Stomach (tissue), 9 donors: Measurements from ENCODE around the gene MRPL43. TPM values are rescaled to one million over a fixed set of nuclear protein-coding genes. Genes with fewer than 3 reads are reported as not detected.

ENCODE experiments used
- DNase-seq, 2 donors: peaks; one replicate each; pipeline versions ENCODE4 v3.0.0 to v3.0.0-alpha.2; 2013 to 2019
- H3K27ac ChIP-seq, 5 donors: fragments of 200-600 bp in 4 of 5; sonication (generic) in 4 of 5; one replicate each; pipeline ENCODE4 v1.5.1; 2013 to 2019; ENCODE audit warnings: mild to moderate bottlenecking in 1 of 5, moderate library complexity in 1 of 5
- H3K27me3 ChIP-seq, 3 donors: fragments of 200-600 bp; sonication (generic); one replicate each; pipeline ENCODE4 v1.5.1; 2017 to 2019; ENCODE audit warnings: mixed run types in 1 of 3
- H3K36me3 ChIP-seq, 4 donors: fragments of 200-600 bp; sonication (generic); 1 replicate in 3 of 4; 2 replicates in 1 of 4; pipeline ENCODE4 v1.5.1; 2016 to 2019
- H3K4me1 ChIP-seq, 4 donors: fragments of 200-600 bp; sonication (generic); one replicate each; pipeline ENCODE4 v1.5.1; 2016 to 2019
- H3K4me3 ChIP-seq, 4 donors: fragments of 200-600 bp; sonication (generic) in 3 of 4; one replicate each; pipeline ENCODE4 v1.5.1; 2016 to 2019; ENCODE audit warnings: mild to moderate bottlenecking in 1 of 4
- H3K9me3 ChIP-seq, 4 donors: fragments of 200-600 bp; sonication (generic); one replicate each; pipeline ENCODE4 v1.5.1; 2016 to 2019
- CTCF ChIP-seq, 7 experiments: fragments of 450-650 bp in 4 of 7; fragments of 200-600 bp in 3 of 7; sonication (generic) in 3 of 7; IDR thresholded peaks; one replicate each; pipeline ENCODE4 v1.5.1; 2016 to 2019; ENCODE audit warnings: antibody characterized with exemption in 7 of 7, control low read depth in 2 of 7, mild to moderate bottlenecking in 1 of 7
- EP300 ChIP-seq: sonication (generic); formaldehyde crosslinking; IDR thresholded peaks from one replicate; pipeline ENCODE4 v1.6.1; 2017; ENCODE audit warnings: antibody characterized with exemption
- POLR2A ChIP-seq, 4 donors: fragments of 450-650 bp; IDR thresholded peaks; one replicate each; pipeline ENCODE4 v1.6.1; 2016; ENCODE audit warnings: antibody characterized with exemption in 4 of 4, control low read depth in 2 of 4, mild to moderate bottlenecking in 1 of 4, moderate library complexity in 1 of 4
- POLR2AphosphoS5 ChIP-seq, 3 donors: sonication (generic); formaldehyde crosslinking; IDR thresholded peaks; one replicate each; pipeline ENCODE4 v1.6.1; 2016; ENCODE audit warnings: antibody characterized with exemption in 3 of 3
- WGBS, 5 donors: extraction: QIAGEN DNeasy Blood & Tissue Kit in 3 of 5; methylation state at CpG; one replicate each; pipeline versions ENCODE4 v1.1.5 to v1.1.7; 2013 to 2018; 5-methylcytosine and 5-hydroxymethylcytosine counted together
- intact Hi-C: fragments of 100-400 bp; cut with DNase I; formaldehyde crosslinking; loops from one replicate; pipeline ENCODE4 v1.15.1; 2023; ENCODE audit warnings: low total_unique reads
- polyA plus RNA-seq, 3 donors: library from polyadenylated mRNA; stranded (reverse); fragments of 200-250 nt; gene quantifications; one replicate each; pipeline ENCODE4 v1.2.3, GENCODE V29; 2013
- total RNA-seq, 5 donors: library from RNA; depleted of rRNA; stranded (reverse); fragments of >200 nt; gene quantifications; one replicate each; pipeline versions ENCODE4 v1.1.0 to v1.2.3, GENCODE V29; 2014 to 2016
- donor health status: healthy with polysubstance abuse.
- donor health status: Bipolar disorder and iron deficiency.
- donor health status: healthy.

The MRPL43 gene
- total and polyA plus RNA-seq, 8 donors, result 29.9 to 243 (median 95.7) TPM

GRCh38 chr10:101018118-101018599, 30.9 kb upstream of the MRPL43 start:
- WGBS, 5 donors, result 50 to 65% (median 62%) methylated on average over 17 to 20 of the region's 20 CpGs
- Histone ChIP-seq H3K4me1 (peaks cover 9 to 31% (median 19%) of the 10 kb centered on the region in 4 donors), H3K27me3 (peaks cover 0 to 51% (median 0%) of the 10 kb centered on the region in 3 donors), H3K27ac (no peak overlapping the region), H3K4me3 (no peak overlapping the region), H3K9me3 (no peaks in the 10 kb centered on the region), H3K36me3 (no peaks in the 10 kb centered on the region)
- DNase-seq, result peak in 1 of 2 donors; percentile 52
- TF ChIP-seq POLR2A (IDR thresholded peaks at IDR 0.05), result no peak
- TF ChIP-seq EP300, result no peak
- no peak for TF ChIP-seq POLR2AphosphoS5 (IDR thresholded peaks at IDR 0.05)
- TF ChIP-seq CTCF (IDR thresholded peaks at IDR 0.05), result no peak
- intact Hi-C loops, result no loop called here

GRCh38 chr10:101016814-101017213, 29.5 kb upstream of the MRPL43 start:
- H3K36me3 ChIP-seq, result no peaks in the 10 kb centered on the region
- no peaks in the 10 kb centered on the region for H3K9me3 ChIP-seq
- TF ChIP-seq POLR2AphosphoS5 (IDR thresholded peaks at IDR 0.05) (no peak), CTCF (IDR thresholded peaks at IDR 0.05) (no peak), POLR2A (IDR thresholded peaks at IDR 0.05) (no peak), EP300 (no peak)
- H3K4me1 ChIP-seq, result peaks cover 23 to 44% (median 32%) of the 10 kb centered on the region in 4 donors
- H3K4me3 ChIP-seq, result no peak overlapping the region
- peaks cover 0 to 51% (median 0%) of the 10 kb centered on the region in 3 donors for H3K27me3 ChIP-seq
- DNase-seq, result no peak
- intact Hi-C loops, result no loop called here
- H3K27ac ChIP-seq, result no peak overlapping the region
- 68 to 83% (median 77%) methylated on average over 5 of the region's 5 CpGs for WGBS, 5 donors

GRCh38 chr10:101015582-101015973, 28.3 kb upstream of the MRPL43 start:
- no peak overlapping the region for H3K27ac ChIP-seq
- 82 to 100% (median 91%) methylated on average over 1 to 8 of the region's 8 CpGs for WGBS, 5 donors
- peaks cover 0 to 44% (median 0%) of the 10 kb centered on the region in 3 donors for H3K27me3 ChIP-seq
- H3K4me3 ChIP-seq, result no peak overlapping the region
- H3K9me3 ChIP-seq, result no peaks in the 10 kb centered on the region
- DNase-seq, result no peak
- no peak for TF ChIP-seq POLR2A (IDR thresholded peaks at IDR 0.05)
- no peak for TF ChIP-seq EP300
- no peak for TF ChIP-seq CTCF (IDR thresholded peaks at IDR 0.05)
- H3K36me3 ChIP-seq, result no peaks in the 10 kb centered on the region
- intact Hi-C loops, result loop anchor here (2.0 kb wide), 1 partner anchor 21 kb away; no protein-coding TSS in a partner anchor
- H3K4me1 ChIP-seq, result peaks cover 25 to 51% (median 39%) of the 10 kb centered on the region in 4 donors

DNA sequence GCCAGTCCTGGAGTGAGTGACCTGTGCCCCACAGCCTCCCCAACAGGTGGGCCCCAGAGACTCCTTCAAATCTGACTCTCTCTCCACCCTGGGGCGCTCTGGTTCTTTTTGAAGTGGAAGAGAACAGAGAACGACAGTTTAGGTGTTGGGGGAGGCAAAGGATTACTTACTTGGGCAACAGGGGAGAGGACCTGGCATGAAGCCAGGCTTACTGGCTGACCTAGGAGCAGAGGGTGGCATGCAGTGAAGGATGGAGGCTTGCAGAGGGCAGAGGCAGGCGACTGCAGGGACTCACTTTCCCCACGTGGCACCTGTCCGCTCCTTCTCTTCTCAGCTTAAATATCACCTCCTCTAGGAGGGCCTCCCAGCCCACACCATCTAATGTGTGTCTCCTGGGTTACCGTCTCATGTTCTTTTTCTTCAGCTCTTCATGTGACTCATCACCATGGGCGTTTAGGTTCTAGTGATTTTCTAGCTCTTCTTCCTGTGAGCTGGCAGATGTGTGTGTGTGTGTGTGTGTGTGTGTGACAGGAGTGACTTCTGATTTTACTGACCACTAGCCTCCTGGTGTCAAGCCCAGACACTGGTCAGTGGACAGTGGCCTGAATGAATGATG, 27.8 kb upstream of the MRPL43 start:
- H3K27ac ChIP-seq, result no peak overlapping the region
- peaks cover 25 to 51% (median 39%) of the 10 kb centered on the region in 4 donors for H3K4me1 ChIP-seq
- no peak for DNase-seq
- TF ChIP-seq POLR2A (IDR thresholded peaks at IDR 0.05) (no peak), POLR2AphosphoS5 (IDR thresholded peaks at IDR 0.05) (no peak), EP300 (no peak), CTCF (IDR thresholded peaks at IDR 0.05) (no peak)
- H3K4me3 ChIP-seq, result no peak overlapping the region
- 39 to 47% (median 43%) methylated on average over 6 to 7 of the region's 7 CpGs for WGBS, 5 donors
- no peaks in the 10 kb centered on the region for H3K36me3 ChIP-seq
- H3K27me3 ChIP-seq, result peaks cover 0 to 40% (median 0%) of the 10 kb centered on the region in 3 donors
- intact Hi-C loops, result loop anchor here (2.0 kb wide), 1 partner anchor 20 kb away; no protein-coding TSS in a partner anchor
- H3K9me3 ChIP-seq, result no peaks in the 10 kb centered on the region
